Central memory CD8-positive, alpha-beta T cell (primary cell): ENCODE results near the gene CADPS2.

ENCODE experiments used
- ATAC-seq: fragments of 150-1000 bp; cut with Tn5 transposase; replicated peaks from 2 replicates; pipeline ENCODE4 v1.10.0; 2022; ENCODE audit warnings: mild to moderate bottlenecking, moderate FRiP score, moderate number of reproducible peaks; ENCODE audit not compliant: poor library complexity, severe bottlenecking; ENCODE audit errors: extremely low read depth
- DNase-seq, 2 donors: peaks; one replicate each; pipeline ENCODE4 v3.0.0; 2021; ENCODE audit warnings: low spot score in 2 of 2
- H3K27ac Mint-ChIP-seq: one replicate; pipeline ENCODE4 v1.8.0; 2022; ENCODE audit warnings: low read depth, mild to moderate bottlenecking, moderate library complexity, mixed read lengths
- H3K27me3 Mint-ChIP-seq: one replicate; pipeline ENCODE4 v1.8.0; 2022; ENCODE audit warnings: mixed read lengths
- H3K36me3 Mint-ChIP-seq: one replicate; pipeline ENCODE4 v1.8.0; 2022; ENCODE audit warnings: mild to moderate bottlenecking, moderate library complexity, mixed read lengths; ENCODE audit not compliant: insufficient read depth
- H3K4me1 Mint-ChIP-seq: one replicate; pipeline ENCODE4 v1.8.0; 2022; ENCODE audit warnings: mixed read lengths
- H3K4me3 Mint-ChIP-seq: one replicate; pipeline ENCODE4 v1.8.0; 2022; ENCODE audit warnings: mild to moderate bottlenecking, moderate library complexity, mixed read lengths
- H3K9me3 Mint-ChIP-seq: one replicate; pipeline ENCODE4 v1.8.0; 2022; ENCODE audit warnings: mixed read lengths

Gene CADPS2

DNA sequence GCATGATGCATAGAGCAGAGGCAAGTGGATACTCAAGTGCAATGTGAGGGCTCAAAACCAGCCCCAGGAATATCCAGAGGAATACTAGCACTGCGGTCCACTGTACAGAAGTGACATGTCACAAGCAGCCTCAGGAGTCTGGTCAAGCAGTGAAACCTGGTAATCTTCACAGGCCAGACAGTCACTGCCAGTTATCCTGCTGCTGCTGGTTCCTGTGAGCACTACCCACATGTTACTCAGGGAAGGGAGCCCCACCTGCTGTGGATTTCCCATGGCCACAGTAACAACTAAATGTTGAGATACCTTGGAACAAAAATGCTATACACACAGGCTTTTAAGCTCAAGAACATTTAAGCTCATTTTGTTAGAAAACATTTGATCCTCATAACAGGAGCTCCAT is 290.4 kb downstream of the CADPS2 start:
- Mint-ChIP-seq H3K9me3 (peaks cover 24% of the 10 kb centered on the region), H3K4me1 (no peaks in the 10 kb centered on the region), H3K4me3 (no peak overlapping the region), H3K36me3 (no peaks in the 10 kb centered on the region), H3K27ac (no peak overlapping the region), H3K27me3 (no peaks in the 10 kb centered on the region)
- no peak for DNase-seq
- ATAC-seq = no peak

DNA sequence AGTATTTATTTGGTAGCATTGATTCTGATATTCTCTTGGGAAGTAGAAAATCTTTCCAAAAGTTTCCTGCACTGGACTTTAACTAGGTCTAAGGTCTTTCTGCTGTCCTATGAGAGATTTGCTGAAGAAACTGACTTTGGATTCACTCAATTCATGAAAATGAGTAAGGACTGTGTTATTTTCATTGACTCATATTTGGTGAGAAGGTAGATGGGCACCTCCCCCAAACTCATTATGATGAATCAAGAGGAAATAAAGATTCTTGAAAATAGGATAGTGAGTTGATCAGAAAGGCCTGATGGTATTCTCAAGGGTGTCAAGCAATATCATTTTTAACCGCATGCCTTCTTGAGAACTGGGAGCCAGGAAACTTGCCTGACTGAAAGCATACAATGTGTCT is 297.6 kb downstream of the CADPS2 start:
- Mint-ChIP-seq H3K9me3 (peaks cover 8% of the 10 kb centered on the region), H3K4me1 (no peaks in the 10 kb centered on the region), H3K4me3 (no peak overlapping the region), H3K27ac (no peak overlapping the region), H3K36me3 (no peaks in the 10 kb centered on the region), H3K27me3 (no peaks in the 10 kb centered on the region)
- DNase-seq (no peak), ATAC-seq (no peak)

DNA sequence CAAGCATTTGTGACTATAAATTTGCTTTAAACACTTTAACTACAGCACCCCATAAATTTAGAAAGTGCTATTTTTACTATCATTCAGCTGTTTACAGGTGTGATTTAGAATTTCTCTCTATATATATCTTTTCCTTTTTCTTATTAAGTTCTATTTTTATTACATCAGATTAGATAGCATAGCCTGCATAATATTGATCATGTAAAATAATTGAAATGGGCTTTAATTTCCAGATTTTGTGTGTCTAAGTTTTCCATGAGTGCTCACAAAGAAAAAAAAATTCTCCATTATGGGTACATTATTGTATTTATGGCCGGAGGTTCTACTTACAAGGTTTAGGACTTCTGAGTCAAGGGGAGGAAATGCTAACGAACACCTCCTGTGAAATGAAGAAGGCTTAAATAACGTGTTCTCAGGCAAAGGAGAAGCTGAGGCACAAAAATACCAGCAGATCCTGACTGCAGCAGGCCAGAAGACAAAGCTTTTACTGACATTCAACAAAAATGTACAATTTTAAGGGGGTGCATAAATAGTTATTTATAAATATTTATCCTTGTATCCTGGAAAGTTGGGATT is 301.5 kb downstream of the CADPS2 start:
- Mint-ChIP-seq H3K27ac (no peak overlapping the region), H3K4me3 (no peak overlapping the region), H3K9me3 (peaks cover 4% of the 10 kb centered on the region)

DNA sequence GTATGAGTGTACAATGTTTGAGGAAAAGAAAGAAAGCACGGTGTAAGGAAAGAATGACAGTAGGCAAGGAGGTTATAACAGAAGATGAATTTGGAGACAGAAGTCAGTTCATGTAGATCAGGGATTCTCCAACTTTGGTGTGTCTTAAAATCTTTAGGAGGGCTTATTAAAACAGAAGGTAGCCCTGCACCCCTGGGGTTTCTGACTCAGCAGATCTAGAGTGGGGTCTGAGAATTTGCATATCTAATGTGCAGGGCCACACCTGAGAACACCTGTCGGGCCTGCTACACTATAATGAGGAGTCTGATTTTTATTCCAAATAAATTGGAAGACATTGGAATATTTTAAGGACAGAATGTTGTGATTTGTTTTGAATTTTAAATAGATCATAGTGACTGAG is 307.9 kb downstream of the CADPS2 start:
- Mint-ChIP-seq H3K4me1 (no peaks in the 10 kb centered on the region), H3K4me3 (no peak overlapping the region), H3K27me3 (no peaks in the 10 kb centered on the region), H3K9me3 (peaks cover 14% of the 10 kb centered on the region), H3K36me3 (no peaks in the 10 kb centered on the region), H3K27ac (no peak overlapping the region)
- DNase-seq (no peak), ATAC-seq (no peak)

More for the DNA sequence above, 301.5 kb downstream of the CADPS2 start:
- DNase-seq = no peak
- Mint-ChIP-seq H3K36me3 (no peaks in the 10 kb centered on the region), H3K4me1 (no peaks in the 10 kb centered on the region), H3K27me3 (no peaks in the 10 kb centered on the region)
- ATAC-seq = no peak

DNA sequence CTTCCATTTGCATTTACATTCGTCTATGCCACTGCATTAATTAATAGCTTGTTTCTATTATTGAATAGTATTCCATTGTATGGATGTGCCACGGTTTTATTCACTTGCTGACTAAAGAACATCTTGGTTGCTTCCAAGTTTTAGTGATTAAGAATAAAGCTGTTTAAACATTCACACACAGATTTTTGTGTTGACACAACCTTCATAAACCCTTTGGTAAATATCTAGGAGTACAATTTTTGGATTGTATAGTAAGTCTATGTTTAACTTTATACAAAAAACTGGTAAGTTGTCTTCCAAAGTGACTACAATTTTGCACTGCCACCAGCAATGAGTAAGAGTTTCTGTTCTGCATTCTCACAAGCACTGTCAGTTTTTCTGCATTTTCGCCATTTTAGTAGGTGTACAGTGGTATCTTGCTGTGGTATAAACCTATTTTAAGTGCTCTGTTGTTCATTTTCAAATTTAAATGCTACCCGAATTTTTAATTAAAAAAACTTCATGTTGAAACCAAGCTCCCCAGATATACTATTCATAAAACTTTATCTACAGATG is 308.7 kb downstream of the CADPS2 start:
- Mint-ChIP-seq H3K27ac (no peak overlapping the region), H3K4me3 (no peak overlapping the region), H3K27me3 (no peaks in the 10 kb centered on the region), H3K9me3 (peaks cover 14% of the 10 kb centered on the region), H3K4me1 (no peaks in the 10 kb centered on the region), H3K36me3 (no peaks in the 10 kb centered on the region)
- ATAC-seq (no peak), DNase-seq (no peak)

DNA sequence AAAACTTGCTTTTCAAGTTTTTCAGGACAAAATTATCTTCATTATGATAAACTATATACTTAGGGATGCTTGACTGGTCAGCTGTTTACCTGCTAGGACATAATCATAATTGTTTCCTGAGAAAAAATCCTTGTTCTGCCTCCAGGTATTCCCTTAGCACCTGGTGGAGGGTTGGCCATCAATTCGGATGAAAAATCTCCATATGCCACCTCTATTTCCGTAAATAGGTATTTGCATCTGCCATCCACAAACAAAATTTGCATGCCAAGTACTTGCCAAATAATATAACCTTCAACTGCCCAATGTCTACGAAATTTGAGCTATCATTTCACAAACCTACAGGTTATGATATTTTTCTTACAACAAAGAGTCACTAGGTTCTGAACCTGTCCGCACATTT is 313.6 kb downstream of the CADPS2 start:
- no peak overlapping the region for H3K27ac Mint-ChIP-seq
- peaks cover 6% of the 10 kb centered on the region for H3K9me3 Mint-ChIP-seq
- H3K27me3 Mint-ChIP-seq = no peaks in the 10 kb centered on the region
- DNase-seq = no peak
- ATAC-seq = no peak
- H3K36me3 Mint-ChIP-seq = no peaks in the 10 kb centered on the region
- H3K4me1 Mint-ChIP-seq = no peaks in the 10 kb centered on the region
- no peak overlapping the region for H3K4me3 Mint-ChIP-seq

DNA sequence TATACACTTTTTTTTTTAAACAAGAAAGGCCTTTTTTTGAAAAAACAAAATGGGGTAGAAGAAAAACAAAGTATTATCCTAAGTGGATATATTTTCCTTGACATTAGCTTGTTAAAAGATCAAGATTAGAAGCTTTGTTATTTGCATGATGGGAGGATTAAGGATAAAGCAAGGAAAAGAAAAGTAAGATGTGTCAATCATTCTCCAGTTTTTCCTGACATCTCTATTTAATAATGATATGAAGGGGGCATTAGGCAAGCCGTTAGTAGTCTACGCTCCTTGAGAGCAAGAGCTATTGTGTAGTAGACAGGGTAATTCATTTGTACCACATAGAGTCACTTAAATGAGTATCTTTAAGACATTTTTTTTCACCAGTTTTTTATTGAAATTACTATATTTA is 324.9 kb downstream of the CADPS2 start:
- DNase-seq (no peak), ATAC-seq (no peak)
- no peaks in the 10 kb centered on the region for H3K36me3 Mint-ChIP-seq
- no peak overlapping the region for H3K4me3 Mint-ChIP-seq
- no peaks in the 10 kb centered on the region for H3K4me1 Mint-ChIP-seq
- no peaks in the 10 kb centered on the region for H3K27me3 Mint-ChIP-seq
- H3K9me3 Mint-ChIP-seq = peaks cover 12% of the 10 kb centered on the region
- no peak overlapping the region for H3K27ac Mint-ChIP-seq

DNA sequence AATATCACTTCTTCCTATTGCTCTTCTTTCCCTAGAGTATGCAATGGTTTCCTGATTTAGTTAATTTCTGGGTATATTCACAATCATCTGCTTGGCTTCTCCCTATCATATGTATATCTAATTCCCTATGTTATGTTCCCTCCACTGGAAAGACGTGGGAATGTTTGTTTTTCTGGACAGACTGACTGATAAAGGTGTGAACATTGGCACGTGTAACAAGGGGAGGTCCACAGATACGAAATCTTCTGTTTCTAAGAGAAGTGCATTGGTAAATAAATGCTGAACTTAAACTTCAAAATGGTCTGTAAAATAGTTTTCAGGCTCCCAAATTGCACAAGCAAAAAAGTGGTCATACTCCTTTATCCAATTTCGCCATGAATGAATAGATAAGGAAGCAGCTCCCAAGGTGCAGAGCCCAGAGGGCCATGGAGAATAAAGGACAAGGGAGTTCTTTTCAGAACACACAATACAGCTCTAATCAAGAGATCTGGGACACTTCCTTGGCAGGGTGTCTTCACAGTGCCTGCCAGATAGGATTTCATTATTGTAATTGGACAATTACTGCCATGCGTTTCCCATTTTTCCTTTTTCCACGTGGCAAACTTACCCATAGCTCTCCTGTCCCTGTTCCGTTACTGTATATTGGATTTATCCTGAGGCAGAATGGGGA is 329.3 kb downstream of the CADPS2 start:
- no peaks in the 10 kb centered on the region for H3K36me3 Mint-ChIP-seq

DNA sequence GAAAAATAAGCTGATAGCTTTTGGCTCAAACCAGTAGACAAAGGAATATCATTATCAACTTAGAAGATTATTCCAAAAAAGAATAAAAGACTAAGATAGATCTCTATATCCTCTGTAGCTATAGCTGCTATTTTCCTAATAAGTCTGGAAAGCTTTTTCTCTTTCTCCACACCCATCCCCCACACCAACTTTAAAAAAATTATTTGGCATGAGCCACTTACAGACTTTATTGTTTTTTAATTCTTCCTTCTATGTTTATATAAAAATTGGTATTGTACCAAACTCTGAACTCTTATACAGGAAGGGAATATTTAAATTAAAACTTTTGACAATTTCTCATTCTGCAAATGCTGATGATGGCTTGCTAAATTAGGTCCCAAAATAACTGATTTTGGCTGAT is 330.0 kb downstream of the CADPS2 start:
- no peaks in the 10 kb centered on the region for H3K36me3 Mint-ChIP-seq
- no peak overlapping the region for H3K27ac Mint-ChIP-seq
- no peak overlapping the region for H3K4me3 Mint-ChIP-seq
- H3K4me1 Mint-ChIP-seq = no peaks in the 10 kb centered on the region
- H3K27me3 Mint-ChIP-seq = no peaks in the 10 kb centered on the region
- DNase-seq (no peak), ATAC-seq (no peak)
- H3K9me3 Mint-ChIP-seq = peaks cover 6% of the 10 kb centered on the region

More for the DNA sequence above, 329.3 kb downstream of the CADPS2 start:
- H3K4me3 Mint-ChIP-seq = no peak overlapping the region
- no peaks in the 10 kb centered on the region for H3K4me1 Mint-ChIP-seq
- H3K27me3 Mint-ChIP-seq = no peaks in the 10 kb centered on the region
- no peak overlapping the region for H3K27ac Mint-ChIP-seq
- no peak for ATAC-seq
- no peak for DNase-seq
- peaks cover 6% of the 10 kb centered on the region for H3K9me3 Mint-ChIP-seq

DNA sequence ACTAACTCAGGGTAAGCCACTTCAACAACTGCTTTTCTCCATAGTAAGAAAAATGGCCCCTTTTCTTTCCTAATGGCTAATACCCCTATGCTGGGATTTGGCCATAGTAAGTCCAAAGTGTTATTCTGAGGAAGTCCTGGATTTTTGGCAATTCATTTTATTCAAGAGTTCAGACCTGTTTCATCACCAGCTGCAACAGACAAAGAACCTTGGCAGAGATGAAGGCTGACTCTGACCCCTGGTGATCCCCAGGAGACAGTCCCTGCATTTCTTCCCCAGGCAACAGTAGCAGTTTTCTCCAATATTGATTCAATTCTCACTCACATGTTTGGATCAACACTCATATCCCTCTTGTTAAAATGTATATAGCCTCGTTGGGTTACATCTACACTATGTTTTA is 332.5 kb downstream of the CADPS2 start:
- Mint-ChIP-seq H3K4me1 (no peaks in the 10 kb centered on the region), H3K4me3 (no peak overlapping the region), H3K27me3 (no peaks in the 10 kb centered on the region), H3K36me3 (no peaks in the 10 kb centered on the region), H3K27ac (no peak overlapping the region), H3K9me3 (no peaks in the 10 kb centered on the region)
- ATAC-seq = no peak
- DNase-seq = no peak

DNA sequence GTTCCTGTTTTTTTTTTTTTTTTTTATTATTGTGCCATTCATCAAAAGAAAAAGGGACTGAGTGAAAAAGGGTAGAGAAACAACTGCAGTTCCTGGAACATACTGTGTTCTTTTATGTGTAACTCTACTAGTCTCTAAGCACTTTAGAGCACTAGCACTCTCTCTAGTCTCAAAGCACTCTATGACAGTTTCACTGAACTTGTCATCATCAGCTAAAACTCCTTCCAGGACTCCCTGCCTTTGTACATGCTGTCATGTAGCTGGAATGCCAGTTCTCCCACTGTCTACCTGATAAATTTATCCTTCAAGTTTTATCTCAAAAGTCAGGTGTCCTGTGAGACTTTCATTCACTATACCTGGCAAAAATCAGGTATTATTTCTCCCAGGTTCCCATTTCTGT is 333.5 kb downstream of the CADPS2 start:
- Mint-ChIP-seq H3K36me3 (no peaks in the 10 kb centered on the region), H3K9me3 (no peaks in the 10 kb centered on the region), H3K4me1 (no peaks in the 10 kb centered on the region), H3K27me3 (no peaks in the 10 kb centered on the region), H3K4me3 (no peak overlapping the region), H3K27ac (no peak overlapping the region)
- no peak for DNase-seq
- ATAC-seq = no peak

DNA sequence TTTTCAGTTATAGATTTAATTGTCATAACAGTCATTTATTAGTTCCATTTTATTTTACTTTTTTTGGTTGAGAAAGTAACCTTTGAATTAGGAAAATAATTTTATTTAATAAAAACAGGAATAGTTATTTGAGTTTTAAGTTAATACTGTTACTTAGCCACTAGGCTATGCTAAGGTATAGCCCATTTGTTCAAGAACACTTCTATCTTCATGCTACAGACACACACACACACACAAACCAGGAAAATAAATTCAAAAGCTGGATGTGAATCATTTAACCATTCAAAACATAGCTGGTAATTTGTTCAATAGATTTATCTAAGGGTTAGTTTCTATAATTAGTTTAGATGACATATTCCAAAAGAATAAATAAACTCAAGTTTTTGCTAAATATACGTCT is 335.7 kb downstream of the CADPS2 start:
- no peak for ATAC-seq
- H3K4me3 Mint-ChIP-seq = no peak overlapping the region
- H3K9me3 Mint-ChIP-seq = peaks cover 2% of the 10 kb centered on the region
- no peaks in the 10 kb centered on the region for H3K4me1 Mint-ChIP-seq
- no peaks in the 10 kb centered on the region for H3K27me3 Mint-ChIP-seq
- no peak overlapping the region for H3K27ac Mint-ChIP-seq
- no peaks in the 10 kb centered on the region for H3K36me3 Mint-ChIP-seq
- no peak for DNase-seq

DNA sequence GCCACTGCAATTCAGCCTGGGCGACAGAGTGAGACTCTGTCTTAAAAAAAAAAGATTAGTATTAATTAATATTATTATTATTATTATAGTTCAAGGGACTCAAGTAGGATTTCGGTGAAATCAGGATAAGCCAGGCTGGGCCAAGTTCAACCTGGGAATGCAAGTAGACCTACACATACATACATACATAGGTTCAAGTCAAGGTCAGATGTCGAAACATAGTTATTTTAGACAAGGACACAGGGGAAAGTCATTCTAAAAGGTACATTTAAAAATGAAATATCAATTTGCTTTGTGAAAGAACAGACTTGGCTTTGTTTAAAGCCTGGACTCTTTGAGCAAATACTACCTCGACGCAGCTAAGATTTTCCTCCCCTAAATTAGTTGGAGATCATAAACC is 336.7 kb downstream of the CADPS2 start:
- ATAC-seq (no peak), DNase-seq (no peak)
- no peaks in the 10 kb centered on the region for H3K4me1 Mint-ChIP-seq
- no peaks in the 10 kb centered on the region for H3K27me3 Mint-ChIP-seq
- H3K4me3 Mint-ChIP-seq = no peak overlapping the region
- H3K36me3 Mint-ChIP-seq = no peaks in the 10 kb centered on the region
- no peak overlapping the region for H3K27ac Mint-ChIP-seq
- peaks cover 5% of the 10 kb centered on the region for H3K9me3 Mint-ChIP-seq
